ENCODE measurements around the gene MEGF10.

DNA sequence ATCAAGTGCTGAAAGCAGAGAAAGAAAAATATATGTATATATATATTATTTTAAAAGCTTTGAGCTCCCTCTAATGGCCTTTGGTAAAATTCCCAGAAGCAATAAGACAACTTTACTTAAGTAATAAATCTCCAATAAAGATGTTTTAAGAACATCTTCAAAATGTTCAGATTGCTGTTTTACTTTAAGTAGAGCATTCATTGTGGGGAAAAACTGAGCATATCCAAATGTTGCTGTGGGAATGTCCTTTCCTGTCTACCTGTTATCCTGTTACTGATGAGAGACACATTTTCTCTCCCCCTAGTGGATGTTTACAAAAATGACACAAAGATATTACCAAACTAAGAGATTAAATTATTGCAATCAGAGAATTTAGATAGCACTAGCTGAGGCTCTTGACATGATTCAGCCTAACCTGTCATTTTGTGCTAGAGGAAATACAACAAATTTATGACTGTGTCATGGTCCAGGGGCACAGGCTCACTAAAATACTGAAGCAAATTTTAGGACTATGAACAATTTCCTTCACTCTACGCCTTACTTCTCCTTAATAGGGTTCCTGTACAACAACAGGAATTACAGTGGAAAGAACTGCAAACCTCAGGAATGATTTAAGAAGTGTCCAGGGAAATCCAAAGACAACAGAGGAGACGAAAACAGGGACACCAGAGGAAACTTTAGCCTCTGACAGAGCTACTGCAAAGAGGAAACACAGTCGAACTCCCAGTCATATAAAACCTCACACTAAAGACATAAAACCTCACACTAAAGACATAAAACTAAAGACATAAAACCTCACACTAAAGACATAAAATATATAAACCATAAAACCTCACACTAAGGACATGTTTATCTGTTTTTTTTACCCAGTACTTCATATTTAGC, 202.5 kb downstream of the MEGF10 start:
- TF ChIP-seq POLR2A (IDR thresholded peaks at IDR 0.05) (no peak), CTCF (IDR thresholded peaks at IDR 0.05) (no peak)
